Lung microvascular endothelial cell (primary cell): Measurements from ENCODE around the gene C1D. TPM values are rescaled to one million over a fixed set of nuclear protein-coding genes. Genes with fewer than 3 reads are reported as not detected.
A peak's percentile ranks its signal among the peaks of the same experiment; 100 is the strongest.
"Not testable (repeated sequence)": the region's sequence is repeated elsewhere in the genome, so short reads cannot be mapped to it uniquely, and the experiment has no call there.

Source experiments
- DNase-seq, 2 donors: peaks; one replicate each; pipeline versions ENCODE4 v3.0.0 to v3.0.0-alpha.2; 2010; ENCODE audit warnings: low read depth in 2 of 2
- total RNA-seq: library from RNA; depleted of rRNA; stranded (reverse); fragments of >200 nt; gene quantifications from 2 replicates; pipeline ENCODE4 v1.2.1, GENCODE V29; 2014

Gene C1D
- total RNA-seq, 1 donor from 2014 or later: 17.9 TPM

- peak in 1 of 2 donors; percentile 5 for DNase-seq
Observed at GRCh38 chr2:68000170-68000825, 62.5 kb downstream of the C1D start.

- DNase-seq: no peak
Observed at GRCh38 chr2:67999332-67999731, 63.5 kb downstream of the C1D start.

- peak in 1 of 2 donors; percentile 46 for DNase-seq
Observed at GRCh38 chr2:67997903-67998302, 64.9 kb downstream of the C1D start.

GRCh38 chr2:67997528-67997900 lies 65.3 kb downstream of the C1D start:
- DNase-seq: peak; percentile 81 to 94

GRCh38 chr2:67996772-67997527 lies 65.9 kb downstream of the C1D start:
- peak; percentile 21 to 40 for DNase-seq

GRCh38 chr2:67994716-67995115 lies 68.1 kb downstream of the C1D start:
- no peak for DNase-seq

GRCh38 chr2:67994069-67994468 lies 68.7 kb downstream of the C1D start:
- DNase-seq: not testable (repeated sequence)

- DNase-seq: no peak
Observed at GRCh38 chr2:67993329-67993728, 69.5 kb downstream of the C1D start.

GRCh38 chr2:67991456-67991855 lies 71.3 kb downstream of the C1D start:
- no peak for DNase-seq

Other genes starting within 250 kb of the C1D start
- 8.9 and 13.3 TPM in 2 replicates for gene PNO1, start 94.9 kb upstream of the C1D start, total RNA-seq
- gene PPP3R1, start 189.5 kb upstream of the C1D start, total RNA-seq: 15.7 and 18.3 TPM in 2 replicates